ENCODE measurements around the gene BMP7.

GRCh38 chr20:57223648-57224489 lies 42.6 kb downstream of the BMP7 start:
- TF ChIP-seq POLR2A (IDR thresholded peaks at IDR 0.05; ENCODE audit: low read depth, low read length), result no peak
- no peak for TF ChIP-seq EZH2 (IDR thresholded peaks at IDR 0.05; ENCODE audit: borderline replicate concordance, low read depth, low read length, severe bottlenecking)

All from endothelial cell of umbilical vein (primary cell).